Fibroblast of upper back skin (primary cell): ENCODE data around the gene SUMF1.

Source experiments
- DNase-seq: peaks from one replicate; pipeline ENCODE4 v3.0.0-alpha.2; 2013

The SUMF1 gene

GRCh38 chr3:4466741-4467521 is at the start of gene SUMF1:
Gene SUMF1 (minus strand): TSS chr3:4467269. CDS start chr3:4467245, 24 bp downstream.
- DNase-seq: peak; percentile 76

DNA sequence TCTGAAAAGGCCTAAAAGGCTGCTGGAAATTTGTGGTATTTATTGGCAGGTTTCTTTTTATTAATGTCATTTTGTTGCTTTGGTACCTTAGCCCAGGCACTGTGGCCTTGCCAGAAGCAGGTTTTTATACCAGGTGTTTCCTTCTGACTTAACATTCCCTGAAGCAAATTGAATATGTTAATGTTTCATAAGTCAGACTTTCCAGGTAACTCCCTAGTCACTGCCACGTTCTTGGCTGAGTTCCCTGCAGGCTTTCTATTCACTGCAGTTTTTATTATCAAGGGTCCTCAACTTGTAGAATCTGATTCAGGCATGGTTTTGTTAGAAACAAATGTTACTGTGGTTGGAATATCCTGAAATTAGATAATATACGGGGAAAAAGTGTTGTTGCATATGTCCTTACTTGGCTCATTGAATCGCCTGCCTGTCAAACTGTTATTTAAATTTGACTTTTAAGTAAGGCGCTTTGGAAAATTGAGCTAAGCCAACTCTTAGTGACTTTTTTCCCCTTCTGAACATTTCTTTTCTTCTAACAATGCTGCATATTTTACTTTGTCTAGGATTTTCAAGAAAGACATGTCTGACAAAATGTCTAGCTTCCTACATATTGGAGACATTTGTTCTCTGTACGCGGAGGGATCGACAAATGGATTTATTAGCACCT is 49.0 kb upstream of the SUMF1 start:
- DNase-seq: no peak

- DNase-seq: no peak
Measured at GRCh38 chr3:4514916-4515315, 47.8 kb upstream of the SUMF1 start.

GRCh38 chr3:4514321-4514720 is 47.3 kb upstream of the SUMF1 start:
- DNase-seq: no peak

DNA sequence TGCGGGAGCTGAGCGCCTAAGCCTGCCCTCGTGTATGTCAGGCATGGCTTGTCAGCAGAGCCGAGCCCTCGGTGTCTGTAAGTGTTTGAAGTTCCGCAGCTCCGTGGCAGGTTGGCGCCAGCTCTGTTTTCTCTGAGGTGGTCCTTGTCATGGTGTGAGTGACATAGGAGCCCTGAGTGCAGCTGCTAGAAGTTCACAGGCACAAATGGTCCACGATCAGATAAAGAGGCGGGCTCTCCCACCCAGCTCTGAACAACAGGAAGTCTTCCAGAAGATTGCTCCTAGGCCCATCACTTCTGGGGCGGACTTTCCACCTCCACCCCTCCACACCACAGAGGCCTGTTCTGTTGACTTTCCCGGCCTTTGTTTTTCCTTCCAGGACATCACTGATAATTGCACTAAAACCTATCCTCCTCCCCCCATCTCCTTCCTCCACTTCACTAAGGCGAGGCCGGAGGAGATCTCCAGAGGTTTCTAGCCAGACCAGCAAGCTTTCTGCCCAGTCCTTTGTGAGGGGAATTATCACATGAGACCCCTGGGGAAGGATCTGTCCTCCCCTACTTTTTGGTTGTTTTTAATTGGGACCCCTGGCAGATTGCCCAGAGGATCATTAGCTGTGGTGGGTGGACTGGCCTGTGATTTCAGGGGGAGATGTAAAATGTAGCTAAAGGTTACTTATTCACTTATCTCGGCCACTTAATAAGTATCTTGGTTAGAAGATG is 46.0 kb upstream of the SUMF1 start:
- DNase-seq: no peak

DNA sequence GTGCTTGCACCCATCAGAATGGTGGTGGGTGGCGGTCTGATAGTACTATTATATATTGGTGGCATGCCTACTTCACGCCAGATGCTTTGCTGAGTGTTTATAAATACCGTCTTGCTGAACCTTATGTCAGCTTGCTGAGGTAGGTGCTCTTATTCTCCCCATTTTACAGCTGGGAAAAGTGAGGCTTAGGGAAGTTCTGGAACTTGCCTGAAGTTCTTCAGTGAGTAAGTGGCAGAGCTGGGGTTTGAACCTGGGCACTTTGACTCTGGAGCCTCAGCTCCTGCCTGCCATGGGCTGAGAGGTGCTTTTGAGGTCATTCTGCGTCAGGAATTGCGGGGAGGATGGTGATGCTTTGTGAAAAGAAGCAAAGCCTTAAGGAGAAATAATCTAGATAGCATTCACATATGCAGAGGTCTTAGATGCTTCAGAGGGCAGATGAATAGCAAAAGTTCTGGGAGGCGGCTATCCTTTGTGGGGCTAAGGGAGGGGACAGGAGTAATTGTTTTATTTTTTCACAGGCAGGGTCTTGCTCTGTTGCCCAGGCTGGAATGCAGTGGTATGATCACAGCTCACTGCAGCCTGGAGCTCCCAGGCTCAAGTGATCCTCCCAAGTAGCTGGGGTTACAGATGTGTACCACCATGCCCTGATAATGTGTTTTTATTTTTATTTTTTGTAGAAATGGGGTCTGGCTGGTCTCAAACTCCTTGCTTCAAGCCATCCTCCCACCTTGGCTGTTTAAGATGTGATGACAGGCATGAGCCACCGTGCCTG is 44.6 kb upstream of the SUMF1 start:
- no peak for DNase-seq

DNA sequence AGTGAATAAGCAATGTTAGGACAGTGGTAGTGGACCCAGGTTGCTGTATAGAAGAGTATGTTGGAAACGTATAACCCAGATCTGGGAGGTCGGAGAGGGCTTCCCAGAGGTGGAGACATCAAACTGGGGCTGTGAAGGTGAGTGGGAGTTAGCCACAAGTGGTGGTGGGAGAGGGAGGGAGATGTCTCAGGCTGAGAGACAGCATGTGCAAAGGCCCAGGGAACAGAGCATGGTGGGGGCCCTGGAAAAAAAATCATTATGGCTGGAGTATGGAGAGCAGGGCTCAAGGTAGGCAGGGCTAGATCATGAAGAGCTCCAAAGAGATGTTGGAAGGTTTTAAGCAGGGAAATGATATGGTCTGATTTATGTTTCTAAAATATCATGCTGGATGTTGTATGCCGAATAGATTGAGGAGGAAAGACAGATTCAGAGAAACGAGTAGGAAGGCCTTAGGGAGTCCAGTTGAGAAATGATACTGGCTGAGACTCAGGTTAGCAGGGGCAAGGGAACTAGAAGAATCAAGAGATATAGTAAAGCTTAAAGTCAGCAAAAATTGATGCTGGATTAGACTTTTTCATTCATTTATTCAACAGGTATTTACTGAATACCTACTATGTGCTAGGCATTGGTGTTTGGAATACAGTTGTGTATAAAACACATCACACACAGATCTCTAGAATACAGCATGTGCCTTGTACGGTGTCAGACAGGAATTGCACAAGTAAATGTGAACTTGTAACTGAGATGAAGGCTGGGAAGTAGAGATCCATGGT is 43.1 kb upstream of the SUMF1 start:
- DNase-seq: no peak

- DNase-seq: no peak
Measured at GRCh38 chr3:4509043-4509442, 42.0 kb upstream of the SUMF1 start.

- no peak for DNase-seq
Measured at GRCh38 chr3:4508048-4508981, 41.2 kb upstream of the SUMF1 start.

DNA sequence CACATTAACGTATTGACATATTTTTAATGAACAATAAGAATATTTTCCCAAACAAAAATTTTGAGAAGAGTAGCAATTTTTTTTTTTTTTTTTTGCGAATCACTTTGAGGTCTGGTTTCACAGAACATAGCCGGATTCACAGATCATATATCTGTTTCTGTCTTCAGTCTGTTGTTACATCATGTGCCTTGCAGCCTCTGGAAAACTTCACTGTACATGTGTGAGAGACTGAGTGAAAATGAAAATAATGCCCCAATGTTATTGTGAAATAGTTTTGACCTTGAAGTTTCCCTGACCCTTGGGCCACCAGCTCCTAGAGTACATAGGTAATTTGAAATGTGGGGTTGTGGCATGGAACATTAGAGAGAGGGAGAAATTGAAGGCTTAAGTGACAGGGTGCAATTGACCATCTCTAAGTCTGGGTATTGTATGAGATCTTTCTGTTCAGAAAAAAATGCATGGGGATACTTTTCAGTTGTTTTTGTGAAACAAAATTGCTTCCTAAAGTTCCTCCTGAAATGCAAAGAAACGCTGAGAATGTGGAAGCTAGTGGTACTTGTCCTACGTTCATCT is 40.0 kb upstream of the SUMF1 start:
- DNase-seq: peak; percentile 64

- DNase-seq: no peak
Measured at GRCh38 chr3:4506559-4507023, 39.5 kb upstream of the SUMF1 start.

DNA sequence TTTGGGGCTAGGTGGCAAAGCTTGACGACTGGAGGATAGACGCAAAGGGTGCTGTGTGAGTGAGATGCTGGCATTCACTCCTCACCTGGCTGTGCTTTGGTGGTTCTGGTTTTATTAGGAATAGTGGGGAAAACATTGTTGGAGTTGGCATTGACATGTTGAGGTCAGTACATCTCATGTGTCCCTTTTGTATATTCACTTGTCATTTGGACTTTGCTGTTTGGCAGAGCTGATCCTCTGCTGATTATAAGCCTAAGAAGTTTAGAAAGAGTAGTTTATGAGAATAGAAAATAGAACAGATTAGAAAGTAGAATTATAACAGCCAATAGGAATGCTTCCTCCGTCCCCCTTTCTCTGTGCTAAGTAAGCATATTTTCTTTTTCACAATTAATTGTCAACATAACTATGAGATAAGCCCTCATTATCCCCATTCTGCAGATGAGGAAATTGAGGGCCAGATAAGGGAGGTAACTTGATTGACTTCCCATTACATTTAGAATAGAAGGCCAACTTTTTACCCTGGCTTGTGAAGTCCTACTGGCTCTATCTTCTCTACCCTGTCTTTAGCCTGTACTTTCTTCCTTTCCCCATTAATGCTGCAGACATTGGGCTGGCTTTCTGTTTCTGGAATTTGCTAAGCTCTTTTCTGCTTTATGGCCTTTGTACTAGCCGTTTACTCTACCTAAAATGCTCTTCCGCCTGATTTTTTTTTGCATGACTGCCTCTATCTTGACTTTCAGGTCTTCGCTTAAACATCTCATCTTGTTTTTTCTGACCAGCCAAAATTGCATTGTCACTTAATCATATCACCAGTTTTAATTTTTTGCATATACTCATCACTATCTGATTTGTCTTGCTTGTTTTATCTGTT is 38.9 kb upstream of the SUMF1 start:
- DNase-seq: no peak

DNA sequence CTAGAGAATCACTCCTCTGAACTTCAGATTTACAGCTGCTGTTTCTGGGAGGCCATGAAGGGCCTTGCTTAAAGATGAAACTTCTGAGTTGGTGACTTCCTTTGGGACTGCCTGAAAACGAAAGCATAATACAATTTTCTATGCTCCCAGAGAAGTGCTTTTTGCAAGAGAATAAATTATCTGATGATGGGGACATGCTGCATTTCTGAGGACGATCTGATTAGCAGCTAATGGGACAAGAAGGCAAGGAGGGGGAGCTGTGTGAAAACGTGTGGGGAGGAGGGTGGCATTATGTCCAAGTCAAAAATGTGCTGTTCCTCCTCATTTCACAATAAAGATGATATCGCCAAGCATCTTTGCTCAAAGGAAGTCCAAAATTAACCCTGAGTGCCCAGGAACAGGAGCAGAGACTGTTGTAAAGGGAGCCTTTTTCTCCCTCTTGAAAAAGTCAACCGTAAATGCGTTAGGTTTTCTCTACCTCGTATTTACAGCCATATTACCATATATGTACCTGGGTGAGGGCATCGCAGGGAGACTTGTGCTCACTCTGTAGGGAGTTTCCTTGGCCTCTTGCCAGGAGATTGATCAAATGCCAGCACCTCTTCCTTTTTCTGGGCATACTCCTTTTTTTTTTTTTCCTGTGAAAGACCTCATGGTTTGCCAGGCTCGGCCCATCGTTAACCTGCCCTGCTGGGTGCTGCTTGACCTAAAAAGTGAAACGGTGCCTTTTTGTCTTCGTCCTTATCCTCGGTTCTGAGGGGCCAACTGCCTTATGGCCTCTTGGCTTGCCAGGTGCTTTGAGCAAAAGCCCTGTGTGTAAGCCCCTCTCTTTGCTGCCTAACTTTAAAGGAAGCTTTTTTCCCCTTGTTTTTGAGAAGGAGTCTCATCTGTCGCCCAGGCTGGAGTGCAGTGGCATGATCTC is 37.5 kb upstream of the SUMF1 start:
- no peak for DNase-seq

GRCh38 chr3:4503050-4503449 is 36.0 kb upstream of the SUMF1 start:
- DNase-seq: no peak

DNA sequence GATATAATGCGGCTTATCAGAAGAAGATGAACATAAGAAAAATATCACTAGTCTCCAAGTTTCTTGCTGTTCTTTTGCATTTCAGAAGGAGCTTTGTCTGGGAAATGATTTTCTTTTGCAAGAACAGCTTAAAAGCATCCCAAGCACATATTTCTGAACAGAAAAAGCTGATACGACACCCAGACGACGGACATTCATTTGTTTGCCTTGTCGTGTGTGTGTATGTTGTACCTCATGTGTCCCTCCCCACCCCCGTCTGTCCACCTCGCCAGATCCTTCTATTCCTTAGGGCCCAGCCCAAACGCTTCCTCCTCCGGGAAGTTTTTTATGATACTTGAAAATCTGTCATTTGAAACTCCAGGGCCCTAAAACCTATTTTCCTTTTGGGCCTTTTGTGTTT is 34.9 kb upstream of the SUMF1 start:
- no peak for DNase-seq

DNA sequence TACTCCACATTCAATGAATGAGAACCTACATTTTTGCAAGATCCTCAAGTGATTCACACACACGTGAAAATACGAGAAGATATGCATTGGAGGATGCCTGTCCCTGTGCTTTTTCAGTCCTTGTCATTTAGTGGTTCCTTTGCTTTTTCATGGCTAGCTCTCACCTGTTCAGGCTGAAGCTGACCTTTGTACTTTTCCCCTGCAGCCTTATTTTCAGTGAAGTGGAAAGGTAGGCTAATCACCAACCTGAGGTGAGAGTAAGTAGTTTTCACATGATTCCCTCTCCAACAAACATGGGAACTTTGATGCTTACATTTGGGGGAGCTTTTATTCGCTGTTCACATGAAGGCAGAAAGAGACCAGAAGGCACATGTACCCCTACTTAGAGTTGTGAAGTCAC is 34.4 kb upstream of the SUMF1 start:
- DNase-seq: no peak

- DNase-seq: no peak
Measured at GRCh38 chr3:4498446-4498845, 31.4 kb upstream of the SUMF1 start.

DNA sequence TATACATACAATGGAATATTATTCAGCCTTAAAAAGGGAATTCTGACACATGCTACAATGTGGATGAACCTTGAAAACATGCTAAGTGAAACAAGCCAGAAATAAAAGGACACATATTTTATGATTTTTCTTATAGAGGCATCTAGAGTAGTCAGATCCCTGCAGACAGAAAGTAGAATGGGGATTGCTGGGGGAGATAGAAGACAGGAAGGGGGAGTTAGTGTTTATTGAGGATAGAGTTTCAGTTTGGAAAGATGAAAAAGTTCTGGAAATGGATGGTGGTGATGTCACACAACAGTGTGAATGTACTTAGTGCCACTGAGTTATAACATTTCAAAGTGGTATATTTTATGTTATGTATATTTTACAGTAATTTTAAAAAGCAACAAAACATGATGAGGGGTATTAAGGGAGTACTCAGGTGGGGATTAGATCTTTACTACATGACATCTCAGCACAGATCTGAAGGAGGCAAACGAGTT is 30.8 kb upstream of the SUMF1 start:
- DNase-seq: no peak
